OCI-LY3 (cell line): Measurements from ENCODE around the gene VTI1A.

Experiments
- EZH2phosphoT487 ChIP-seq: fragments of 200-600 bp; shearing (Covaris generic); IDR thresholded peaks from 2 replicates; pipeline ENCODE4 v1.6.1; 2018; ENCODE audit warnings: antibody characterized with exemption, mixed run types, low read depth
- TF ChIP-seq, protein P1 (sequence below): fragments of 200-600, 300-600 bp; sonication (generic); IDR thresholded peaks from 2 replicates; pipeline ENCODE4 v1.5.1; 2014; ENCODE audit warnings: antibody characterized with exemption, low read length, low read depth

DNA sequence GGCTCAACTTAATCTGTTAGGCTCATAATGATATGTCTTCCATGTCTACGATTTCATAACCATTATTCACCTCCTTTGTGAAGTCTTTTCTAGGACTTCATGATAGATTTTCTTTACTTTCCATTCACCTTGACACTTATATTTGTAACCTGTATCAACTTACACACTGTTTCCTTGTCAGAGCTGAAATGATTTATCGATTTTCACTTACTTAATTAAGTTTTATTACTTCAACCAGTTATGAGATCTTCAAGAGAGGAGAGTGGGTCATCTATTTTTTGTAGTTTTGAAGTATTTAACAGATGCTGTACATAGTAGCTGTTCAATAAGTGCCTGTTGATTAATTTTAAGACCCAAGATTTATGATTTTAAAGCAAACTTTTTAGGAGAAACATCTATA is 37.4 kb downstream of the VTI1A start:
- TF ChIP-seq, protein P1, sequence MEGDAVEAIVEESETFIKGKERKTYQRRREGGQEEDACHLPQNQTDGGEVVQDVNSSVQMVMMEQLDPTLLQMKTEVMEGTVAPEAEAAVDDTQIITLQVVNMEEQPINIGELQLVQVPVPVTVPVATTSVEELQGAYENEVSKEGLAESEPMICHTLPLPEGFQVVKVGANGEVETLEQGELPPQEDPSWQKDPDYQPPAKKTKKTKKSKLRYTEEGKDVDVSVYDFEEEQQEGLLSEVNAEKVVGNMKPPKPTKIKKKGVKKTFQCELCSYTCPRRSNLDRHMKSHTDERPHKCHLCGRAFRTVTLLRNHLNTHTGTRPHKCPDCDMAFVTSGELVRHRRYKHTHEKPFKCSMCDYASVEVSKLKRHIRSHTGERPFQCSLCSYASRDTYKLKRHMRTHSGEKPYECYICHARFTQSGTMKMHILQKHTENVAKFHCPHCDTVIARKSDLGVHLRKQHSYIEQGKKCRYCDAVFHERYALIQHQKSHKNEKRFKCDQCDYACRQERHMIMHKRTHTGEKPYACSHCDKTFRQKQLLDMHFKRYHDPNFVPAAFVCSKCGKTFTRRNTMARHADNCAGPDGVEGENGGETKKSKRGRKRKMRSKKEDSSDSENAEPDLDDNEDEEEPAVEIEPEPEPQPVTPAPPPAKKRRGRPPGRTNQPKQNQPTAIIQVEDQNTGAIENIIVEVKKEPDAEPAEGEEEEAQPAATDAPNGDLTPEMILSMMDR, result no peak
- no peak for TF ChIP-seq EZH2phosphoT487
